Esophagus squamous epithelium (tissue), 4 donors: ENCODE measurements around the gene SAP130.

ENCODE experiments used
- CTCF ChIP-seq, 6 experiments: fragments of 450-650 bp in 4 of 6; fragments of 200-600 bp in 2 of 6; sonication (generic) in 2 of 6; IDR thresholded peaks; one replicate each; pipeline ENCODE4 v1.5.1; 2016 to 2019; ENCODE audit warnings: antibody characterized with exemption in 6 of 6, mild to moderate bottlenecking in 4 of 6, moderate library complexity in 4 of 6
- POLR2A ChIP-seq, 4 donors: fragments of 450-650 bp; IDR thresholded peaks; one replicate each; pipeline ENCODE4 v1.6.1; 2017; ENCODE audit warnings: antibody characterized with exemption in 4 of 4, mild to moderate bottlenecking in 4 of 4, moderate library complexity in 3 of 4

DNA sequence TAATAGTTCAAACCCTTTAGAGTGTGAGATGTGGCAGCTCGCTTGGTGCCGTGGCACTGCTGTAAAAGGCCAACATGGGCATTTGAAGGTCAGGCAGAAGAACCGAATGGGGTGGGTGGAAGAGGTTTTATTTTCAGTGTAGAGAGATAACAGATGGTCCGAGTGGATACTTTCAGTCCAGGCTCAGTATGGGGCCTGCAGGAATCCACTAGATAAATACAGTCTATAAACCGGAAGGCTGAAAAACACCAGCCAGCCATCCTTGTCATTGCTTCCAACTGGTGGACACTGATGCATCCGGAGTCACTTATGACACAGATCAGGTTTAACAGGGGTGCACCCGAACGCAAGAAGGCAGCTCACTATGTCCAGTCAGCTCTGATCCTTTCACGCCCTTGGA, 86.4 kb downstream of the SAP130 start:
- TF ChIP-seq CTCF (IDR thresholded peaks at IDR 0.05), result no peak
- TF ChIP-seq POLR2A (IDR thresholded peaks at IDR 0.05), result no peak
